NCI-H82 treated with DMSO at 0.1 percent for 48 hours (cell line): ENCODE measurements around the gene ZCWPW1.
"Not testable (repeated sequence)": the region's sequence is repeated elsewhere in the genome, so short reads cannot be mapped to it uniquely, and the experiment has no call there.

Experiments used
- DNase-seq: peaks from one replicate; lab custom pipeline; 2025; ENCODE audit not compliant: unreplicated experiment; lab: John Stamatoyannopoulos, UW

ZCWPW1 gene

GRCh38 chr7:100373870-100374598, 54.5 kb downstream of the ZCWPW1 start:
- not testable (repeated sequence) for DNase-seq

GRCh38 chr7:100373261-100373831, 55.2 kb downstream of the ZCWPW1 start, which contains the start of gene PILRA:
TSS of gene PILRA (plus strand) at chr7:100373487. CDS start at chr7:100373657, 170 bp downstream.
- no peak for DNase-seq

DNA sequence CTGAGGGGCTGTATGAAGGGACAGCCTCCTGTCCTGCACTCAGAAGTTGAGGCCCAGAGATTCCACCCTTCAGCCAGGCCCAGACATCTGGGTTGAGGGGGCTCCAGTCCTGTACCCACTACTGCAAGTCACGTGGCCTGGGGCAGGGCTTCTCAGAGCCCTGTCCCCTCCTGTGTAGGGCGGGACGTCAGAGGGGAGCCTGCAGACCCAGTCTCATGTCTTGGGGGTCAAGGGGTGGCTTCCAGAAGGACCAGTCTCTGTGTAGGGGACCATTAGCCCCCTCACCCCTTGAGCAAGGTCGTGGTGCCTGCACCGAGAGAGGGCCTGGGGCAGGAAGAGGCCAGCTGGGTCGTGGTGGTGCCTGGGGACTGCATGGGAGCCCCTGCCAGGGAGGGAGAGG, 55.8 kb downstream of the ZCWPW1 start:
- DNase-seq: no peak

- DNase-seq: no peak
Measured at GRCh38 chr7:100372256-100372655, 56.2 kb downstream of the ZCWPW1 start.

DNA sequence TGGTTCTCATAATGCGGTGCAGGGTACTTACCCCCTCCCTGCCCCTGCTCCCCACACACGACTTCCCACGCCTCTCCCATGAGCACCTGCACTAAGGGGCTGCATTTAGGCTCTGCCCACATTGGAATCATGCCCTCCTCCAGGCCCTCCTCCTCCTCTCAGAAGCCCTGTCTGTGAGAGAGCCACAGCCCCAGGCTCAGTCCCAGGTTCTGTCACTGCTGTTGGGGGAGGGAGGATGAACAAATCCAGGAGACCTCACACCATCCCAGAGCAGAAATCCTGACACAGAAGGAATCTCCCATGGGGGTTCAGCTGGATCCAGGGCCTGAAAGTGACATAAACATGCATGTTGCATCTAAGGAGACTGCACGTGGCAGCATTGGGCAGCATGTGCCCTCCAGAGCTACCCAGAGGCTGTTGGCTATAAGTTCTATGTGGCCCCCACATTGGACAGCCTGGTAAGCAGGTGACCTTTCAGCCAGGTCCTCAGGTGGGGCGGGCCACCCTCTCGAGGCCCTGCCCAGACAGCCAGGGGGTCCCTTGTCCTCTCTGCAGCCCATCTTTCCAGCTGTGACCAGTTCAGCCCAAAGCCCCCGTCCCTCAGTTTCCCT, 56.8 kb downstream of the ZCWPW1 start:
- DNase-seq: no peak

DNA sequence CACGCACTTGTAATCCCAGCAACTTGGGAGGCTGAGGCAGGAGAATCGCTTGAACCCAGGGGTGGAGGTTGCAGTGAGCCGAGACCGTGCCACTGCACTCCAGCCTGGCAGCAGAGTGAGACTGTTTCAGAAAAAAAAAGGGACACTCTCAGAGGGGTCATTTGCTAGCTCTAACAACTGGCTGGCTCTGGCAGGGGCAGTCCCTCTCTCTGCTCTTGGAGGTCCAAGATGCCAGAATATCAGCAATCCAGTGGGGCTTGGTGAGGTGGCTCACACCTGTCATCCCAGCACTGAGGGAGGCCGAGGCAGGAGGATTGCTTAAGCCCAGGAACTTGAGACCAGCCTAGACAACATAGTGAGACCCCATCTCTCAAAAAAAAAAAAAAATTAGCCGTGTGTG, 57.8 kb downstream of the ZCWPW1 start:
- no peak for DNase-seq

GRCh38 chr7:100370303-100370702, 58.2 kb downstream of the ZCWPW1 start:
- no peak for DNase-seq

DNA sequence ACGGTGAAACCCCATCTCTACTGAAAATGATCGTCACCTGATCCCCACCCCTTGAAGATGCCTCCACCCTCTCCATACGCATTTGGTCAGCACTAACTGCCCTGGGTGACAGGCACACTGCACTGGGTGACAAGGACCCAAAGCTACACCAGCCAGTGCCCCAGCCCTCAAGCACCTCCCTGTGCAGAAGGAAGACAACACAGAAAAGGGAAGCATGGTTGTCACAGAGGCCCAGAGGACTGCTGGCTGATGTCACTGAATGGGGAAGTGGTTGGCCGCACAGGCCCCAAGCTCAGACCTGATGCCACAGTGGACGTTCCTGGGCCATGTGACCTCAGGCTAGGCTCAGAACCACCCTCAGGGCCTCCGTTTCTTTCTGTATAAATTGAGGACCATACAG, 59.4 kb downstream of the ZCWPW1 start:
- no peak for DNase-seq

DNA sequence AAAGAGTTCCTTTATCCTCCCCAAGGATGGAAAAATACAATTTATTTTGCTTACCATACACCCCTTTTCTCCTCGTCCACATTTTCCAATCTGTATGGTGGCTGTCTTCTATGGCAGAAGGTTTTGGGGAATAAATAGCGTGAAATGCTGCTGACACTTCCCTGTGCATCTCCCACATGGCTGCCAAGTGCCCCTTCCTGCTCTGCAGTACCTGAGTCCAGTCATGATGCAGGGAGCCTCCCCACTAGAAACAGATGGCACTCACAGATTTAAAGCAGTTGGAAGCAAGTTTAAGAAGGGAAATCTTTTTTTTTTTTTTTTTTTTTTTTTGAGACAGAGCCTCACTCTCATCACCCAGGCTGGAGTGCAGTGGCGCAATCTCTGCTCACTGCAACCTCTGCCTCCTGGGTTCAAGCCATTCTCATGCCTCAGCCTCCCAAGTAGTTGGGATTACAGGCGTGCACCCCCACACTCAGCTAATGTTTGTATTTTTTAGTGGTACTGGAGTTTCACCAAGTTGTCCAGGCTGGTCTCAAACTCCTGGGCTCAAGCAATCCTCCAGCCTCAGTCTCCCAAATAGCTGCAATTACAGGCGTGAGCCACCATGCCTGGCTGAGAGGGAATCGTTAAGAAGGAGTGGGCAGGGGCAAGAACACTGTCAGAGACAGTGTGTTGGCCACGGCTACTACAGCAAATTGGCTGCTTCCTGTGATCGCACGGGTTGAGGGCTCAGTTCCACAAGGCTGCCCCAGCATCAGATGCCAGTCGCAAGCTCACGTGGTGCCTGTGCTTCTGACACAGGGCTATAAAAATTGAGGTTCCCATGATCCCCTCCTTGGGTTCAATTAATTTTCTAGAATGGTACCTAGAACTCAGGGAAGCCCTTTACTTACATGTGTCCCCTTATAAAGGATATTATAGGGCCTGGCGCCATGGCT, 60.6 kb downstream of the ZCWPW1 start:
- DNase-seq: no peak

DNA sequence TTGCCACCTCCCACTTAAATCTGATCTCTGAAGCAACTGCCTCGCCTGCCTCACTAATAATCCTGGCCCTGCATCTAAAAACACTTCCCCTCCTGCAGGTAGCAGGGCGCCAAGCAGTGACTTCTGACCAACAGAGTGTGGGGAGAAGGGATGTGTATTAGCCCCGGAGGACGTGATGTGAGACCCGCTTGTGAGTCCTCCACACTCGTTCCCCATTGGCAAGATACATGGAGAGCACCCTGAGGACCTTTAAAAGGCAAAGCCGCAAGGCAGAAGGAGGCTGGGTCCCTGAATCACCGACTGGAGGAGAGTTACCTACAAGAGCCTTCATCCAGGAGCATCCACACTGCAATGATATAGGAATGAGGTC, 61.3 kb downstream of the ZCWPW1 start:
- no peak for DNase-seq

DNA sequence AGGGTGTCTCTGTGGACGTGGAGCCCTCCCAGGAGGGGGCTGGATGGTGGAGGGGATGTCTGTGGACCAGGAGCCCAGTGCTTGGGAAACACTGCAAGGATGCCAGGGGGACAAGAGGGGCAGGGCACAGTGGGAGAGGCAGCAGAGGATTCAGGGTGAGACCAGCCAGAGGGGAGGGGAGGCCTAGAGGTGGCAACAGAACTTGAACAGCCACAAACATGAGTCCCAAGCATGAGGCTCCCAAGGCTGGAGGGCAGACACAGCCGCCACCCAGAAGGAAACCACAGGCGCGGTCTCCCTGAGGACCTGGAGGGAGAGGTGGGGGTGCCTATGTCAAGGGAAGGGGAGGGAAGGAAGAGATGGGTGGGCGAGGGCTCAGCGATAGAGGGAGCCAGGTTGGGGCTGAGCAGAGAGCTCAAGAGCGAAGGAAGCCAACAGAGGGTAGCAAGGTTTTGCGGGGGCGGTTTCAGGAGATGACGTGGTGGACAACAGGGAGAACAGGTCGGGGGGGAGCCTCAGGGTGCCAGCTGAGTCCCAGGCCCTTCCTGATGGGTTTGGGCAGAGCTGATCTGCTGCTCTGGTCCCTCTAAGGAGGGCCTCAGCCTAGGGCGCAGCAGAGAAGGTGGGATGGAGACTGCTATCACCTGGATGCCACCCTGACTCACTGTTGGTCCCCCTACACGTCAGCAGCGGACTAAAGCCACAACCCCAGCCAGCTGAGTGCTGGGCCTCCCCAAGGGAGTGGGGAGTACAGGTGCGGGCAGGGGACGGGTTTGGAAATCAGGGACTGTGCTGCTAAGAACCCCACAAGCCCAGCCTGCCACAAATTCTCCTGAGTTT, 61.9 kb downstream of the ZCWPW1 start:
- no peak for DNase-seq

- DNase-seq: not testable (repeated sequence)
Measured at GRCh38 chr7:100365998-100366367, 62.5 kb downstream of the ZCWPW1 start.

DNA sequence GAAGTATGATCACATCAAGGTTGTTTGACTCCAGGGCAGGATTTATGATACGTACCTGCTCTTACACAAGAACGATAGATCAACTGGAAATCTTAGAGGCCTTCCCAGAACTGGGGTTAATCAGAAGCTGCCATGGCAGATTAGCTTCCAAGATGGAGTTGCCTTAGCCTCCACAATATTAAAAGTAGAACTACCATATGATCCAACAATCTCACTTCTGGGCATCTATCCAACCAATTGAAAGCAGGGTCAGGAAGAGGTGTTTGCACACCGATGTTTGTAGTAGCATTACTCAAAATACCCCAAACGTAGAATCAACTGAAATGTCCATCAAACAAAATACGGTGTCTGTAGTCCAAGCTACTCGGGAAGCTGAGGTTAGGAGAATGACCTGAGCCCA, 64.0 kb downstream of the ZCWPW1 start:
- DNase-seq: no peak

DNA sequence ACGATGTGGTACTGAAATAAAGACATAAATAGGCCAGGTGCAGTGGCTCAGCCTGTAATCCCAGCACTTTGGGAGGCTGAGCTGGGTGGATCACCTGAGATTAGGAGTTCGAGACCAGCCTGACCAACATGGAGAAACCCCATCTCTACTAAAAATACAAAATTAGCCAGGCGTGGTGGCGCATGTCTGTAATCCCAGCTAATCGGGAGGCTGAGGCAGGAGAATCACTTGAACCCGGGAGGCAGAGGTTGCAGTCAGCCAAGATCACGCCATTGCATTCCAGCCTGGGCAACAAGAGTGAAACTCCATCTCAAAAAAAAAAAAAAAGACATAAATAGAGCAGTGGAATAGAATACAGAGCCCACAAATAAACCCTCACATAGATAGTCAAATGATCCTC, 64.7 kb downstream of the ZCWPW1 start:
- not testable (repeated sequence) for DNase-seq

DNA sequence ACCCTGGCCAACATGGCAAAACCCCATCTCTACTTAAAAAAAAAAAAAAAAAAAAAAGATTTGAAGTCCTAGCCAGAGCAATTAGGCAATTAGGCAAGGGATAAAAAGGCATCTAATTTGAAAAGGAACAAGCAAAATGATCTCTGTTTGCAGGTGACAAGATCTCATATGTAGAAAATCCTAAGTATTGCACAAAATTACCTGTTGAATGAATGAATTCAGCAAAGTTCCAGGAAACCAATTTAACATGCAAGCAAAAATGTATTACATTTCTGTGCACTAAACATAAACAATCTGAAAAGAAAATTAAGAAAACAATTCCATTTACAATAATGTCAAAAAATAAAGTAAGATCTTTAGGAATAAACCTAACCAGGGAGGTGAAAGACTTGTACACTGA, 65.4 kb downstream of the ZCWPW1 start:
- no peak for DNase-seq

DNA sequence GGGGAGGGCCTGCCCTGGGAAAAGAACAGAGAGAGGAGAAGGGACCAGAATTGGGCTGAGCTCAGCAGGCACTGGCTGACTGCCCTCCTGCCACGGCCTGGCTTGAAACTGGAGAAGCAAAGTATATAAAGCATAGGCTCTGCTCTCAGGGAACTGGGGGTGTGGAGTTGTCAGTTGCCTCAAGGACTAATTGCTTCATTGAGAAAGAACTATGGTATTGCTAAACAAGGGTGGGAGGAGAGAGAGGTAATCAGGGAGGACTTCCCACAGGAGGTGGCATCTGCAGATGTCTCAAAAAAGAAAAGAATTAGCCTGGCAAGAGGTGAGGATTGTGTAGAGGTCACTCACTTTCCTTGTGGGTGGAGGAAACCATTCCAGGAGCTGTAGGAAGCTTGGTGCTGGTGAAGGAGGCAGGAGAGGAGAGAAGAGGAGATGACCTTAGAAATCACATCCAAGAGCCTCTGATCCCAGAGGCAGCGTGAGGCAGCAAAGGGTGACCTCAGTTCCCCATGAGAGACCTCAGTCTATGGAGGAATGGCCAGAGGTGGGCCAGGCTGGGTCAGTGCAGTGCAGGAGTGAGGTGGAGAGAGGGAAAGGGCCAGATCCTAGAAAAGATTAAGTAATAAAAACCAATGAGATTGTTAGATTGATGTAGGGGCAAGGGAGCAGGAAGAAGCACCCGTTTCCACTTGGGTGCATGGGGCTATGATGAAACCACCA, 68.2 kb downstream of the ZCWPW1 start:
- DNase-seq: no peak

DNA sequence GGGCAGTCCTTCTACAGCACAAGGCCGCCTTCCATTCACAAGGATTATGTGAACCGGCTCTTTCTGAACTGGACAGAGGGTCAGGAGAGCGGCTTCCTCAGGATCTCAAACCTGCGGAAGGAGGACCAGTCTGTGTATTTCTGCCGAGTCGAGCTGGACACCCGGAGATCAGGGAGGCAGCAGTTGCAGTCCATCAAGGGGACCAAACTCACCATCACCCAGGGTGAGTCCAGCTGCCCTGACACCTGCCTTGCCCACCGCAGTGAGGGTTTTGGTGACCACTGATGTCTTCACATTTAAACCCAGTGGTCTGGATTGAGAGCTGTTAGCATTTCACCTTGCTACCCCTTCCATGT, 69.7 kb downstream of the ZCWPW1 start:
- no peak for DNase-seq

DNA sequence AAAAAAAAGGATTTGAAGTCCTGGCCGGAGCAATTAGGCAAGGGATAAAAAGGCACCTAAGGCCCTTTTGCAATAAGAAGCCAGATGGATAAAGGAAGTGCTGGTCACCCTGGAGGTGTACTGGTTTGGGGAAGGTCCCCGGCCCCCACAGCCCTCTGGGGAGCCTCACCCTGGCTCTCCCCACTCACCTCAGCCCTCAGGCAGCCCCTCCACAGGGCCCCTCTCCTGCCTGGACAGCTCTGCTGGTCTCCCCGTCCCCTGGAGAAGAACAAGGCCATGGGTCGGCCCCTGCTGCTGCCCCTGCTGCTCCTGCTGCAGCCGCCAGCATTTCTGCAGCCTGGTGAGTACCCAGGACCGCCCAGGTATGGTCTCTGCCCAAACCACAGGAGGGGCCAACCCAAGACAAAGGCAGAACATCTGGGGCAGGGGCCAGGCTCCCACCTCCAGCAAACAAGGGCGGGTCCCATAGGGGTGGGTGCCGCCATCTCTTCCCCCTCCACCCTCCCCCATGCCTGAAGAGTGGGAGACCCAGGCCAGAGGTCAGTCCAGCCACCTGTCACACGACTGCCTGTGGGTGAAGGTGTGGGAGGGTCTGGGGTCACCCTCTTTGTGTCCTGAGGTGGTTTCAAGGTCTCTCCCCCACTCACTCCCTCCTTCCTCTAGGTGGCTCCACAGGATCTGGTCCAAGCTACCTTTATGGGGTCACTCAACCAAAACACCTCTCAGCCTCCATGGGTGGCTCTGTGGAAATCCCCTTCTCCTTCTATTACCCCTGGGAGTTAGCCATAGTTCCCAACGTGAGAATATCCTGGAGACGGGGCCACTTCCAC, 70.3 kb downstream of the ZCWPW1 start, which contains the start of gene PILRB:
Gene PILRB, plus strand, starts transcription at position 91 of the 830 bp plus-strand sequence. Its CDS starts 186 bp downstream, at position 277.
- no peak for DNase-seq

DNA sequence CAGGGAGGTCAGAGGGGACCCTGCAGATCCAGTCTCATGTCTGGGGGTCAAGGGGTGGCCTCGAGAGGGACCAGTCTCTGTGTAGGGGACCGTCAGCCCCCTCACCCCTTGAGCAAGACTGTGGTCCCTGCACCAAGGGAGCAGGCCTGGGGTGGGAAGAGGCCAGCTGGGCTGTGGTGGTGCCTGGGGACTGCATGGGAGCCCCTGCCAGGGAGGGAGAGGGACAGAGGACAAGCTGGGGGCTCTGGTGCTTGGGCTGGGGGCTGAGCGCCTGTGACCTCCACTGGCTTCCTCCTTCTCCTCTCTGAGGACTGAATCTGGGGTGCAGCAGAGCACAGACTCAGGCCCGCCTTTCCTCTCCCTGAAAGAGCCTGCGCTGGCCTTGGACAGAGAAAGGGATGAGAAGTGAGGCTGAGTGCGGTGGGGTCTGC, 71.4 kb downstream of the ZCWPW1 start:
- DNase-seq: no peak
